K562 (cell line): ENCODE measurements around the gene HSPA1B. TPM values are rescaled to one million over a fixed set of nuclear protein-coding genes. Genes with fewer than 3 reads are reported as not detected.

Experiments used
- CHD1 ChIP-seq: fragments of 200-600 bp; sonication (generic); IDR thresholded peaks from one replicate; pipeline ENCODE4 v1.6.1; 2012; ENCODE audit warnings: mild to moderate bottlenecking, moderate library complexity, low read length, inconsistent platforms
- CTBP1 ChIP-seq: fragments of 450-650 bp; IDR thresholded peaks from 2 replicates; pipeline ENCODE4 v1.6.1; 2016; ENCODE audit warnings: borderline replicate concordance
- EP300 ChIP-seq: IDR thresholded peaks from 2 replicates; pipeline ENCODE4 v1.6.1; 2012; ENCODE audit warnings: low read length, improper control_type of control experiment
- ESRRA ChIP-seq: fragments of 450-650 bp; IDR thresholded peaks from 2 replicates; pipeline ENCODE4 v1.6.1; 2014; ENCODE audit warnings: low read depth, mild to moderate bottlenecking, moderate library complexity, borderline replicate concordance
- HBP1 ChIP-seq: fragments of 450-650 bp; formaldehyde crosslinking; IDR thresholded peaks from 2 replicates; pipeline ENCODE4 v1.4.0; 2022; ENCODE audit warnings: missing genetic modification characterization
- KAT7 ChIP-seq: sonication (generic); formaldehyde crosslinking; IDR thresholded peaks from 2 replicates; pipeline ENCODE4 v1.8.0; 2022; ENCODE audit warnings: missing genetic modification reagents, mild to moderate bottlenecking, borderline replicate concordance
- KLF13 ChIP-seq: fragments of 450-650 bp; IDR thresholded peaks from 2 replicates; pipeline ENCODE4 v1.6.1; 2016; ENCODE audit warnings: missing genetic modification characterization, low read depth, mild to moderate bottlenecking, missing compliant biosample characterization, moderate library complexity, borderline replicate concordance
- MEIS2 ChIP-seq: fragments of 450-650 bp; IDR thresholded peaks from 2 replicates; pipeline ENCODE4 v1.6.1; 2014; ENCODE audit warnings: mild to moderate bottlenecking; ENCODE audit not compliant: partially characterized antibody
- MYNN ChIP-seq, 2 experiments: sonication (generic); formaldehyde crosslinking in 1 of 2; IDR thresholded peaks; 2 replicates each; pipeline versions ENCODE4 v1.5.0 to v1.6.1; 2016 to 2020; ENCODE audit warnings: antibody characterized with exemption in 1 of 2, missing genetic modification reagents in 1 of 2
- TGIF2 ChIP-seq: sonication (generic); formaldehyde crosslinking; IDR thresholded peaks from 2 replicates; pipeline ENCODE4 v1.8.1; 2022; ENCODE audit warnings: mild to moderate bottlenecking, missing genetic modification reagents, moderate library complexity
- polyA plus RNA-seq, 8 experiments: library from polyadenylated mRNA; depleted of rRNA in 4 of 8; stranded (reverse) in 5 of 8; unstranded in 3 of 8; fragments of >200 nt; fragmentation: Nextera tagmentation in 2 of 8; fragmentation: Illumina TruSeq in 1 of 8; extraction: Ambion mirVana in 2 of 8; extraction: Trizol in 1 of 8; gene quantifications; 2 replicates each; pipeline versions ENCODE4 v1.2.1 to v1.2.3, GENCODE V29; 2011 to 2014; ENCODE audit warnings: inconsistent platforms in 1 of 8, missing spikeins in 1 of 8
- total RNA-seq, 7 experiments: library from RNA; depleted of rRNA in 6 of 7; stranded (reverse); fragments of >200 nt in 6 of 7; fragmentation: Illumina TruSeq in 2 of 7; extraction: Trizol in 2 of 7; gene quantifications; 2 replicates each; pipeline versions ENCODE4 v1.2.1 to v1.2.3, GENCODE V29; 2011 to 2021; ENCODE audit warnings: low replicate concordance in 1 of 7
- TF ChIP-seq, protein P1 (sequence below): fragments of 200-600 bp; sonication (generic); IDR thresholded peaks from one replicate; pipeline ENCODE4 v1.6.1; 2012; ENCODE audit warnings: mild to moderate bottlenecking, low read depth, low read length, inconsistent platforms
- TF ChIP-seq, protein P2 (sequence below): fragments of 250-450 bp; sonication (Bioruptor Pico); IDR thresholded peaks from 2 replicates; pipeline ENCODE4 v1.4.0; 2020; ENCODE audit warnings: mild to moderate bottlenecking

HSPA1B gene
- total and polyA plus RNA-seq, 9 of the 15 experiments (the other 6 are each of a cell fraction or from before 2014, with no cell fraction given) = 0.27 to 227 (median 51.2) TPM

- TF ChIP-seq, protein P1, sequence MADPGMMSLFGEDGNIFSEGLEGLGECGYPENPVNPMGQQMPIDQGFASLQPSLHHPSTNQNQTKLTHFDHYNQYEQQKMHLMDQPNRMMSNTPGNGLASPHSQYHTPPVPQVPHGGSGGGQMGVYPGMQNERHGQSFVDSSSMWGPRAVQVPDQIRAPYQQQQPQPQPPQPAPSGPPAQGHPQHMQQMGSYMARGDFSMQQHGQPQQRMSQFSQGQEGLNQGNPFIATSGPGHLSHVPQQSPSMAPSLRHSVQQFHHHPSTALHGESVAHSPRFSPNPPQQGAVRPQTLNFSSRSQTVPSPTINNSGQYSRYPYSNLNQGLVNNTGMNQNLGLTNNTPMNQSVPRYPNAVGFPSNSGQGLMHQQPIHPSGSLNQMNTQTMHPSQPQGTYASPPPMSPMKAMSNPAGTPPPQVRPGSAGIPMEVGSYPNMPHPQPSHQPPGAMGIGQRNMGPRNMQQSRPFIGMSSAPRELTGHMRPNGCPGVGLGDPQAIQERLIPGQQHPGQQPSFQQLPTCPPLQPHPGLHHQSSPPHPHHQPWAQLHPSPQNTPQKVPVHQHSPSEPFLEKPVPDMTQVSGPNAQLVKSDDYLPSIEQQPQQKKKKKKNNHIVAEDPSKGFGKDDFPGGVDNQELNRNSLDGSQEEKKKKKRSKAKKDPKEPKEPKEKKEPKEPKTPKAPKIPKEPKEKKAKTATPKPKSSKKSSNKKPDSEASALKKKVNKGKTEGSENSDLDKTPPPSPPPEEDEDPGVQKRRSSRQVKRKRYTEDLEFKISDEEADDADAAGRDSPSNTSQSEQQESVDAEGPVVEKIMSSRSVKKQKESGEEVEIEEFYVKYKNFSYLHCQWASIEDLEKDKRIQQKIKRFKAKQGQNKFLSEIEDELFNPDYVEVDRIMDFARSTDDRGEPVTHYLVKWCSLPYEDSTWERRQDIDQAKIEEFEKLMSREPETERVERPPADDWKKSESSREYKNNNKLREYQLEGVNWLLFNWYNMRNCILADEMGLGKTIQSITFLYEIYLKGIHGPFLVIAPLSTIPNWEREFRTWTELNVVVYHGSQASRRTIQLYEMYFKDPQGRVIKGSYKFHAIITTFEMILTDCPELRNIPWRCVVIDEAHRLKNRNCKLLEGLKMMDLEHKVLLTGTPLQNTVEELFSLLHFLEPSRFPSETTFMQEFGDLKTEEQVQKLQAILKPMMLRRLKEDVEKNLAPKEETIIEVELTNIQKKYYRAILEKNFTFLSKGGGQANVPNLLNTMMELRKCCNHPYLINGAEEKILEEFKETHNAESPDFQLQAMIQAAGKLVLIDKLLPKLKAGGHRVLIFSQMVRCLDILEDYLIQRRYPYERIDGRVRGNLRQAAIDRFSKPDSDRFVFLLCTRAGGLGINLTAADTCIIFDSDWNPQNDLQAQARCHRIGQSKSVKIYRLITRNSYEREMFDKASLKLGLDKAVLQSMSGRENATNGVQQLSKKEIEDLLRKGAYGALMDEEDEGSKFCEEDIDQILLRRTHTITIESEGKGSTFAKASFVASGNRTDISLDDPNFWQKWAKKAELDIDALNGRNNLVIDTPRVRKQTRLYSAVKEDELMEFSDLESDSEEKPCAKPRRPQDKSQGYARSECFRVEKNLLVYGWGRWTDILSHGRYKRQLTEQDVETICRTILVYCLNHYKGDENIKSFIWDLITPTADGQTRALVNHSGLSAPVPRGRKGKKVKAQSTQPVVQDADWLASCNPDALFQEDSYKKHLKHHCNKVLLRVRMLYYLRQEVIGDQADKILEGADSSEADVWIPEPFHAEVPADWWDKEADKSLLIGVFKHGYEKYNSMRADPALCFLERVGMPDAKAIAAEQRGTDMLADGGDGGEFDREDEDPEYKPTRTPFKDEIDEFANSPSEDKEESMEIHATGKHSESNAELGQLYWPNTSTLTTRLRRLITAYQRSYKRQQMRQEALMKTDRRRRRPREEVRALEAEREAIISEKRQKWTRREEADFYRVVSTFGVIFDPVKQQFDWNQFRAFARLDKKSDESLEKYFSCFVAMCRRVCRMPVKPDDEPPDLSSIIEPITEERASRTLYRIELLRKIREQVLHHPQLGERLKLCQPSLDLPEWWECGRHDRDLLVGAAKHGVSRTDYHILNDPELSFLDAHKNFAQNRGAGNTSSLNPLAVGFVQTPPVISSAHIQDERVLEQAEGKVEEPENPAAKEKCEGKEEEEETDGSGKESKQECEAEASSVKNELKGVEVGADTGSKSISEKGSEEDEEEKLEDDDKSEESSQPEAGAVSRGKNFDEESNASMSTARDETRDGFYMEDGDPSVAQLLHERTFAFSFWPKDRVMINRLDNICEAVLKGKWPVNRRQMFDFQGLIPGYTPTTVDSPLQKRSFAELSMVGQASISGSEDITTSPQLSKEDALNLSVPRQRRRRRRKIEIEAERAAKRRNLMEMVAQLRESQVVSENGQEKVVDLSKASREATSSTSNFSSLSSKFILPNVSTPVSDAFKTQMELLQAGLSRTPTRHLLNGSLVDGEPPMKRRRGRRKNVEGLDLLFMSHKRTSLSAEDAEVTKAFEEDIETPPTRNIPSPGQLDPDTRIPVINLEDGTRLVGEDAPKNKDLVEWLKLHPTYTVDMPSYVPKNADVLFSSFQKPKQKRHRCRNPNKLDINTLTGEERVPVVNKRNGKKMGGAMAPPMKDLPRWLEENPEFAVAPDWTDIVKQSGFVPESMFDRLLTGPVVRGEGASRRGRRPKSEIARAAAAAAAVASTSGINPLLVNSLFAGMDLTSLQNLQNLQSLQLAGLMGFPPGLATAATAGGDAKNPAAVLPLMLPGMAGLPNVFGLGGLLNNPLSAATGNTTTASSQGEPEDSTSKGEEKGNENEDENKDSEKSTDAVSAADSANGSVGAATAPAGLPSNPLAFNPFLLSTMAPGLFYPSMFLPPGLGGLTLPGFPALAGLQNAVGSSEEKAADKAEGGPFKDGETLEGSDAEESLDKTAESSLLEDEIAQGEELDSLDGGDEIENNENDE = no peak
- TF ChIP-seq EP300 = peak; percentile 59; the same call in 1 of the 2 replicates
- peak; percentile 100 for TF ChIP-seq CTBP1
- TF ChIP-seq HBP1 (CRISPR knock-in tag) = no peak
- TF ChIP-seq ESRRA = peak; percentile 93
- TF ChIP-seq TGIF2 (CRISPR knock-in tag) = peak; percentile 99
- no peak for TF ChIP-seq KAT7 (CRISPR knock-in tag)
- peak; percentile 92 for TF ChIP-seq MYNN (IDR thresholded peaks at IDR 0.05)
- no peak for TF ChIP-seq MYNN (CRISPR knock-in tag; IDR thresholded peaks at IDR 0.05)
- TF ChIP-seq CHD1 = no peak
- TF ChIP-seq, protein P2, sequence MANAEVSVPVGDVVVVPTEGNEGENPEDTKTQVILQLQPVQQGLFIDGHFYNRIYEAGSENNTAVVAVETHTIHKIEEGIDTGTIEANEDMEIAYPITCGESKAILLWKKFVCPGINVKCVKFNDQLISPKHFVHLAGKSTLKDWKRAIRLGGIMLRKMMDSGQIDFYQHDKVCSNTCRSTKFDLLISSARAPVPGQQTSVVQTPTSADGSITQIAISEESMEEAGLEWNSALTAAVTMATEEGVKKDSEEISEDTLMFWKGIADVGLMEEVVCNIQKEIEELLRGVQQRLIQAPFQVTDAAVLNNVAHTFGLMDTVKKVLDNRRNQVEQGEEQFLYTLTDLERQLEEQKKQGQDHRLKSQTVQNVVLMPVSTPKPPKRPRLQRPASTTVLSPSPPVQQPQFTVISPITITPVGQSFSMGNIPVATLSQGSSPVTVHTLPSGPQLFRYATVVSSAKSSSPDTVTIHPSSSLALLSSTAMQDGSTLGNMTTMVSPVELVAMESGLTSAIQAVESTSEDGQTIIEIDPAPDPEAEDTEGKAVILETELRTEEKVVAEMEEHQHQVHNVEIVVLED (CRISPR knock-in tag) = peak; percentile 75
- peak; percentile 98 for TF ChIP-seq KLF13 (tag)
- TF ChIP-seq MEIS2 = peak; percentile 75
Measured at GRCh38 chr6:31795616-31796298, 31.8 kb upstream of the HSPA1B start, which contains the start of gene VARS1 (continued).
